Lower leg skin (tissue), 3 donors: ENCODE data around the gene ELFN2.

ENCODE experiments used
- CTCF ChIP-seq, 3 donors: fragments of 450-650 bp; IDR thresholded peaks; one replicate each; pipeline ENCODE4 v1.5.1; 2016; ENCODE audit warnings: antibody characterized with exemption in 3 of 3, mild to moderate bottlenecking in 3 of 3, moderate library complexity in 2 of 3
- POLR2A ChIP-seq, 2 donors: fragments of 450-650 bp; IDR thresholded peaks; one replicate each; pipeline ENCODE4 v1.6.1; 2016 to 2017; ENCODE audit warnings: antibody characterized with exemption in 2 of 2, mild to moderate bottlenecking in 1 of 2, moderate library complexity in 1 of 2

DNA sequence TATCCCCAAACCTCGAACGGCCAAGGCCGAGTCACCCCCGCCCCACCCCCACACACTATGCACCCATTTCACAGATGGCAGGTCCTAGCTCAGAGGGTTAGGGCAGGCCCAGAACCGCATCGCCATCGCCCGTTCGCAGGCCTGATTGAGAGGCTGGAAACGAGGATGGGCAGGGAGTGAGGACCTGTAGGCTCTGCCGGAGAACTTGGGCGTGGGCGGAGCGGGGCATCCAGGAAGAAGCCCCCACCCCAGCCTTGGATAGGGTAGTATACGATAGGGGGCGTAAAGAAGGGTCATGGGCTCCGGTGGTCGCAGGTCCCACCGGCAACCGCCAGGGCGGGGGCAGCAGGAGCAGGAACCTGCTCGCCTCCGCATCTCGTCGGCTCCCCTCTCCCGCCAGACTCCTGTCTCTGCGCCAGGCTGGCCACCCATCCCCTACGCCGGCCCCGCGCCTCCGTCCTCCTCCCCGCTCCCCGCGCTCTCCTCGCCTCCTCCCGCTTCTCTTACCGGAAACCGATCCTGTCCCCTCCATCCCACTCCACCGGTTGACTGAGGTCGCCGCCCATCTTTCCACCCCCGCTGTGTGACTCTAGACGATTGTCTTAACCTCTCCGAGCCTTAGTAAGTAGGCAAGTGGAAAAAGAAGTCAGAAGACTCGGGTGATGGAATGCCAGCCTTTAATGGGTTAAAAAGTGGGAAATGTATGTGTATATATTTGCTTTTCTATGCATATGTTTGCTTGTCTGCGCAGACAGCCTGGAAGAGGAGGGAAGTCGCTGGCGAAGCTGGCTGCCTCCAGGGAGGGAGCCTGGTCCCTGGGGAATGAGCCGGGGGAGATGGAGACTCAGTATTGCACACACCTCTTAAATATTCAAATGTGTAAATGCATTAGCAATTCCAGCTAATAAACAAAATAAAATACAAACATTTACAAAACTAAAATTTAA is 92.1 kb downstream of the ELFN2 start:
- TF ChIP-seq POLR2A (IDR thresholded peaks at IDR 0.05) (no peak), CTCF (IDR thresholded peaks at IDR 0.05) (no peak)
